Left kidney (tissue), 2 donors: ENCODE data around the gene IGF1. TPM values are rescaled to one million over a fixed set of nuclear protein-coding genes. Genes with fewer than 3 reads are reported as not detected.

Experiments
- DNase-seq: peaks from one replicate; pipeline ENCODE4 v3.0.0-alpha.2; 2013
- polyA plus RNA-seq: library from polyadenylated mRNA; unstranded; fragments of 120-200 nt; gene quantifications from one replicate; pipeline ENCODE4 v1.2.1, GENCODE V29; 2013; ENCODE audit not compliant: insufficient read length

The IGF1 gene
- polyA plus RNA-seq, 1 donor = 3.7 TPM

DNA sequence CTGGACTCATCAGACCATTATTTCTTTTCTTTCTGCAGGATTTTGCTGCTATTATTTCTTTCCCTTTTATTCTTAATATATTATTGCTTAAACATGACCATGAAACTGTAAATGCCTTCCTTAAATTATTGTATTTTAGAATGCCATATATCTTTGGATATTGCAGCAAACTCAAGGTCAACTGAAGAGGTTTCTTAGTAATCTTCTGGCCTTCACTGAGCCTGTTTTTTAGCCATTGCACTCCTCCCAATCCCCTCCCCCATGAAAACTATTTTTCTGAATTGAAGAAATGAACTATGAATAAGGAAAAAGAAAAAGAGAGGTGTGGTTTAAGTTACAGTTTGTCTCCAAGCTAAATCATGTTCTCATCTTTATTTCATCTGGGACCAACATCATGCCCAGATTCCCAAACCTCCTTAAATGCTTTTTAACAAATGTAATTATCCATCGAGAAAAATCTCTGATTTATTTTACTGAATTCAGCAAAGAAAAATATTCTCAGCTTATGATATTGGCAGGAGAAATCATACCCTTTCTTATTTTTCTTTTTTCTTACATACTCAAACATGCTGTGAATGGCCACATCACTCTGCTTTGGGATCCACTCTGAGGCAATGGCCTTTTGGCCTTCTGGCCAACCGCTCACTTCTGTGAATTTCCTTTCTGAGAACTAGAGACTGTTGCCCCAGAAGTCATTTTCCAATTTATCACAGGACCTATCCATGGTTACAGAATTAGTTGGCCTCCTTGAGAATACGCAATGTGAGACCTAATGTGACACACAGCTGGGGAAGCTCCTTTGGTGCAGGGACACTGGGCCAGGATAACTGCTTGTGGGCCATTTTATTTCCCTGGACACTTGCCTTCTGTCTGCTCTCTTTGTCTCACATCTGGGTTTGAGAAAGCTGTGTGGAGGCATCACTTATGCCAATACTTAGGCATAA is 50.9 kb downstream of the IGF1 start:
- no peak for DNase-seq

- DNase-seq = peak; percentile 60
Measured at GRCh38 chr12:102427543-102427941, 52.8 kb downstream of the IGF1 start.

- peak; percentile 10 for DNase-seq
Measured at GRCh38 chr12:102426599-102427542, 53.5 kb downstream of the IGF1 start.

DNA sequence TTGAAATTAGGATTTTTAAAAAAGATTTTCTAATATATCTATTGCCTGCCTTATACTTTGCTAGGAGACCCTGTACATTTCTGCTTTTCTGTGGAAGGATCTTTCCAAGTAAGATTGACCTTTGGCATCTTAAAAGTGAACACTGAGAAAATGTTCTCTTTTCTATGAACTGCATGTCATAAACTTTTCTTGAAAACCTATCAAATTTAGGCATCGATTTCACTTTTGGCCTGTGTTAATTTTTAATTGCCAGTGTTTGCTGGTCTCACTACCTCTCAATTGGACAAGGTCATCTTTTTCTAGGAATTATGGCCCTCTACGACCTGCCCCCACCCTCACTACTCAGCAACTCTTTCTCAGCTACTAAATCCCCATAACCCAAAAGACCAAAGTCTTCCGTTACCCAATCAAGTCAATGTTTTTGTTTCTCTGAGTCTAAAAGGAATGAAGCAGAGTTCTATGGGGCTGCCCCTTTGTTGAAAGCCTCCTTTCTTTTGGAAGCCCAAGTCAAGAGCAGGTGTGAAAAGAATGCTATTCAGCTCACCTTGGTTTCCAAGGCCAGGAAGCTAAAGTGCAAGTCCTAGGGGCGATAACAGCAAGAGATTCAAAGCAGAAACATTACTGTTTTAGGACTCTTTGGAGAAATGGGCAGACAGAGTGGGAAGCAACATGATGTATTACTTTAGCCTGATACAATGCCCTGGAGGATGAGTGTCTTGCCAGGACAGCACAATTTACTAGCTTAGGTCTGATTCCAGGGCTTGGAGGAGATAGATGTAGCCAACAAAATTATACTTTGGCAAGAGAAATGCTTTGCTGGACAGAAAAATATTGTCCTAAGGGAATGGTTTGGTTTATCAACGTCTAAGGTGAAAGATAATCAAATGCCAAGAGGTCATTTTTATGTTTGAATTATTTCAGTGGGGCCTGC is 55.0 kb downstream of the IGF1 start:
- no peak for DNase-seq

DNA sequence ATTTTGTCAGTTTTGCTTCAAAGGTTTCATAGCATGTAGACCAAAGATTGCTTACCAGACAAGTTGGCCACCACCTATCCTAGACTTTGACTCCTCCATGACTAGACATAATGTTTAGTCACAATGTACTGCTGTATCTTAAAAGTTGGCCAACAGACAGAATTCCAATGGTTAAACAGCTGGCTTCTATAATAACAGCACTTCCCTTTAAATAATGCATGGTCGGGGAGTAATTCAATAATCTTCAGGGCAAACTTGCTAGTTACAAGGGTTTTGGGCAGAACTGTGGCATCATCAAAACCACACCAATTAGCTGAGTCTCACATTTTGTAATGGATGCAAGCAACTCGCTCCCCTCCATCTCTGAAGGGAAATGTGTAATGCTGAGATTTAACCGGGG is 56.9 kb downstream of the IGF1 start:
- DNase-seq = no peak

GRCh38 chr12:102421802-102422583 is 58.4 kb downstream of the IGF1 start:
- DNase-seq = no peak

DNA sequence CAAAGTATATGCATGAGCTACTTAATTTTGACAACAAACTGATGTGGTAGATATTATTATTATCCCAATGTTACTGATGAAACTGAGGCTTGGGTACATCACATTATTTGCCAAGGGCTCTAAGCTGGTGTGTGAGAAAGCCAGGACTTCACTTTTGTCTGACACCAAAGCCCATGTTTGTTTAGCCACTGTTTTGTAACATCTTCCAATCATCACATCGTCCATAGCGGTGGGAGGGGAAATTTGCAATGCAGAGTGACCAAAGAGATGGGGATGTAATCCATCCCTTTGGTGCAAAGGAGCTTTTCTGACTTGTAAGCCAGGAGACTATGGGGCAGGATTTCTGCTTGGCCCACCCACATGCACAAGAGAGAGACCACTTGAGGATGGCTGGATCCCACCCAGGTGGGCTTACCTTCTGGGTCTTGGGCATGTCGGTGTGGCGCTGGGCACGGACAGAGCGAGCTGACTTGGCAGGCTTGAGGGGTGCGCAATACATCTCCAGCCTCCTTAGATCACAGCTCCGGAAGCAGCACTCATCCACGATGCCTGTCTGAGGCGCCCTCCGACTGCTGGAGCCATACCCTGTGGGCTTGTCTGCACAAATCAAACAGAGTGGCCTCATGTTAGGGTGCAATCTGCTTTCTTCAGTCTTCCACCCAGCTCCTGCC is 61.1 kb downstream of the IGF1 start:
- DNase-seq = no peak

- no peak for DNase-seq
Measured at GRCh38 chr12:102417055-102417454, 63.3 kb downstream of the IGF1 start.

DNA sequence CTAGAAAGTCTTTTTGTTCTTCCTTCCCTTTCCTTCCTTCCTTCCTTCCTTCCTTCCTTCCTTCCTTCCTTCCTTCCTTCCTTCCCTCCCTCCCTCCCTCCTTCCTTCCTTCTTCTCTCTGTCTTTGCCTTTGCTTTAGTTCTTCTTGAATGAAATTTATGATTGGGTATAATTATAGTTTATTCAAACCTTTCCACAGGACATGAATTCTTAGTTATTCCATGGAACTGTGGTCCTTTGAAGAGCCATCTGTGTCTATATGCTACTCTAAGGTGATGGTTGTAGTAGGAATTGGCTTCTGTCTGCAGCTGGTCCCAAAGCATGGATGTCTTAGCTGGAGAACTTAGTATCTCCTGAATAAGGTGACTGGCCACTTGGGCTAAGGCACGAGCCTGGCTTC is 64.8 kb downstream of the IGF1 start:
- no peak for DNase-seq

GRCh38 chr12:102413396-102413795 is 67.0 kb downstream of the IGF1 start:
- no peak for DNase-seq

DNA sequence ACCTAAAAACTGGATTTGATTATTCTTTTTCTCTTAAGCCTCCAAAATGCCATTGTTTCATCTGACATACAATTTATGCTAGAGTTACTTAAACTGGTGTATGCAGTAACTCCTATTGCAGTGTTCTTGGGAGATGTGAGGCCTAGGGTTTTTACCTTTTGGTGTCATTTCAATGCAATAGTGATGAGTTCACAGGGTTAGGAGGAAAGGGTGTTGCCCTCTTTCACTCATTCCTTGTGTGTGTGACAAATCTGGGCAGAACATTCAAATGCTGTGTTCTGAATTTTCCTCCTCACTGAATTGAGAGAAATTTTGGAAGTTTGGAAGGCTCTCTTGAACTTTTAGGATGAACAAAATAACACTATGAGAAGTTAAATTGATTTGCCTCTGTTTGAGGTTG is 69.9 kb downstream of the IGF1 start:
- no peak for DNase-seq

GRCh38 chr12:102408487-102409297 is 71.7 kb downstream of the IGF1 start:
- no peak for DNase-seq

DNA sequence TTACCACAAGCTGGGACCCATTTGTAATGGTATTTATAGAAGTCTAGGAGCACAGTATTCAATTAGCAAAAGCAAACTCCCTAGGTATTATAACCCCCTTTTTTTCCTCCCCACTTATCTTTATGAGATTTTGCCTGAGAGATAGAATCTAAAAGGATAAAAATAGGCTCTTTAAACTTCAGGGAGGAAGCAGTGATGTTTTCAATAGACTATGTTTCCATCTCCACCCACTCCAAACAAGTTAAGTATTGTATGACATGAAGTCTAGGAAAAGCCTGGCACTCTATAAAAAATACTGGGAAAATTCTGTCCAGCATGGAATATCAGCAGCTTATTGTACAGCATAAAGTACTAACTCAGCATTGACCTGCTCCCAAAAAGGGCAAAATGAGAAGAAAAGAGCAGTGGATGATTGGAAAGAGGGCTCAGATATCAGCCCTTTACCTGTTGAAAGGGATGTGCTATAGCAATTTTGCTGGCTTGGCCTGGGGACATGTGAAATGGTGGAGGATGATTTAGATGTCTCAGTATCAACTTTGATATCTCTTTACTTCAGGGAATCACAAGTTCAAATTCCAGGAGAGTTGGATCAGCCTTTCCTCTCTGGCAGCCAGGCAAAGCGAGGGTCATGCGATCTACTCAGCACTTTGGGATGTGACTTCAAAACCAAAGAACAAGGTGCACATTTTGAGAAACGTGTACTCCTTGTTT is 72.4 kb downstream of the IGF1 start:
- no peak for DNase-seq

- peak; percentile 47 for DNase-seq
Measured at GRCh38 chr12:102406033-102406584, 74.3 kb downstream of the IGF1 start.

DNA sequence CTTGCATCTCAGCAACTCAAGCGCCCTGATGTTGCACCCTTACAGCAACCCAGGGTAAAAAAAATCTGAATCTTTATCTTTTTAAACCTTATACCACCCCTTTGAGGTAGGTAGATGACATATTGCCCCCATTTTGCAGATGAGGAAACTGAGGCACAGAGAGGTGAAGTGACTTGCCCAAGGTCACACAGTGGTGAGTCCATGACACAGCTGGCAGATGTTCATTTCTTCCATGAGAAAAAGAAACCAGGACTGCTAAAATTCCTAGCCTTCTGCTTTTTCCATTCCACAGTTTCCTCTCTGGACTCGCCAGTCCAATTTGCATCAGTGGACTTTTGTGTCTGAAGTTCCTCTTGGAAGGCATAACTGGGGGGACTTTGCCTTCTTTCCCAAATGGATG is 79.3 kb downstream of the IGF1 start:
- no peak for DNase-seq

DNA sequence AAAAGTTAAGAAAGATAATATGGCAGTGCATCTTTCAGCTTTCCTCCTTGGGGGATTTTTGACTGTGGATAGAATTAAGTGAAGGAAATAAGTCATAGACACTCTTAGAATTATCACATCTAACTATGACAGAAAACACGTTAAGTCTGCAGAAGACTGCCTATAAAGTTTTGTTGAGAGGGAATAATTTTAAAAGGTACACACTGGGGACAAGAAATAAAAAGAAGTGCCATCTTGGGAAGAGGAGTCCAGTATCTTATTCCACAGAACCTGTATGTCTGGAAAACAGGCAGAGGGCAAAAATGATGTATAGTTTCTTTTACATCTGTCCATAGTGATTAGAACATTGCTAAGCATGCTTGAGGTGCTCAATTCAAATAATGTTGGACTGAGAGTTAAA is 80.7 kb downstream of the IGF1 start:
- no peak for DNase-seq

- no peak for DNase-seq
Measured at GRCh38 chr12:102396276-102396675, 84.1 kb downstream of the IGF1 start.

GRCh38 chr12:102394200-102394599 is 86.2 kb downstream of the IGF1 start:
- DNase-seq = no peak
